Measurements from ENCODE around the gene PER2. TPM values are rescaled to one million over a fixed set of nuclear protein-coding genes. Genes with fewer than 3 reads are reported as not detected.

Gene PER2
- total and polyA plus RNA-seq, 2 of the 4 experiments (the other 2 are of a cell fraction), result 1.7 to 3.2 TPM

DNA sequence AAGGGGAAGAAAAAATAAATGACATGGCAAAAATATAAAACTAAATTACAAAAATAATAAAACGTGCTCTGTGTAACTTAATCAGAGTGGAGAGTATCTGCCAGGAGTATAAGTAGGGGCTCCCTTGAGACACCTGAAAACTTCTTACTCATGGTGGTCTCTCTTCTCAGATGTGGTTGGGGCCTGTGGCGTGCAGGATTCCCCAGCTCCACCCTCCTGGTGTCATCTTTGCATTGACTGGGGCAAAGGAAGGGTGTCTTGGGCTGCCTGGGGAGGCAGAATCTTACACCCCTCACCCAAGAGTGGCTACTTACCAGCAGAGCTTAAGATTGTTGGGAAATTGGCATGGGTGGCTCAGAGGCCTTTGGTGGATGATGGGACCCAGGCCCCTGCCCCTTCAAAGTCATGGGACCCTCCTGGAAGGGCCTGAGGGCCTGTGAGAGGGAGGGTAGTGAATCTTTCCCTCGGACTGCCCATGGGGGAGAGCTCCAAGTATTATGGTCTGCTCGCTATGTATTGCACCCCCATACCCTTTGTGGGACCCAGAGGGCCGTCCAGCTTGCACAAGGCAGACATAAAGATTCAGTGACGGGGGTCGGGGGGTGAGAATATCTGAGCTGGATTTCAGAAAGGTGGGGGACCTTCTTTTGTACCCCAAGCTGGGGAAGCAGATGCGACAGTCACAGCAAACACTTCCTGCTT, 25.0 kb upstream of the PER2 start:
- ATAC-seq (ENCODE audit: low read depth), result no peak
- Histone ChIP-seq H2AK5ac (ENCODE audit: low read depth, low read length) (no peak overlapping the region), H3K27ac (ENCODE audit: insufficient read depth, low read length) (no peak overlapping the region), H2BK15ac (ENCODE audit: low read depth, low read length) (no peak overlapping the region), H4K20me1 (ENCODE audit: insufficient read depth, low read length) (no peaks in the 10 kb centered on the region), H3K9me3 (ENCODE audit: control insufficient read depth, insufficient read depth, low read length) (no peaks in the 10 kb centered on the region), H3K4me2 (ENCODE audit: low read depth, low read length) (no peak overlapping the region), H2BK20ac (ENCODE audit: low read depth, low read length) (no peak overlapping the region), H2BK120ac (ENCODE audit: low read depth, low read length) (no peak overlapping the region), H3K9ac (ENCODE audit: low read depth, low read length) (no peak overlapping the region), H3K36me3 (ENCODE audit: control insufficient read depth, insufficient read depth, low read length) (no peaks in the 10 kb centered on the region), H3K18ac (ENCODE audit: low read depth, low read length) (no peak overlapping the region), H3K79me1 (ENCODE audit: low read depth in 1 of 2, low read length in 2 of 2) (no peaks in the 10 kb centered on the region), H2AK9ac (replicated peaks; ENCODE audit: low read depth, low read length, poor library complexity) (no peak overlapping the region), H3K23ac (ENCODE audit: low read depth, low read length) (no peak overlapping the region), H3K27me3 (ENCODE audit: control insufficient read depth, insufficient read depth, low read length) (peaks cover 16% of the 10 kb centered on the region), H3K4me1 (ENCODE audit: control insufficient read depth, insufficient read depth, low read length) (no peaks in the 10 kb centered on the region), H3K56ac (ENCODE audit: extremely low read depth, insufficient read depth, low read length) (no peak overlapping the region), H3K14ac (replicated peaks; ENCODE audit: low read depth, low read length) (no peak overlapping the region), H3K4me3 (ENCODE audit: insufficient read depth, low read depth, low read length) (no peak overlapping the region), H3K4ac (ENCODE audit: low read depth, low read length) (no peak overlapping the region), H4K8ac (ENCODE audit: low read depth in 2 of 2, low read length in 2 of 2) (no peak overlapping the region), H4K5ac (ENCODE audit: low read depth, low read length) (no peak overlapping the region), H2BK5ac (ENCODE audit: low read depth, low read length, poor library complexity, severe bottlenecking) (no peak overlapping the region), H2AFZ (replicated peaks; ENCODE audit: low read length, poor library complexity) (no peak overlapping the region), H3K9me1 (ENCODE audit: insufficient read depth, low read length) (no peaks in the 10 kb centered on the region), H4K91ac (ENCODE audit: insufficient read depth, low read depth, low read length) (no peak overlapping the region)
- BruUV-seq (replicated peaks), result no TSS peak
- no peak for DNase-seq
- WGBS, 2 experiments (ENCODE audit: extremely low coverage in 2 of 2, insufficient read length in 1 of 2), result no CpG with 5 or more reads among the region's 8 CpGs
- intact Hi-C loops (cut with micrococcal nuclease) (no loop called here), in situ Hi-C loops (cut with MboI; ENCODE audit: low sequenced_read_pairs) (no loop called here), dilution Hi-C loops (cut with HindIII; ENCODE audit: low sequenced_read_pairs, unreplicated experiment) (no loop called here)
- ChIA-PET POLR2A (ENCODE audit: unreplicated experiment) (no interaction called here), CTCF (interaction anchor here (0.6 kb wide), 1 partner anchor 657 kb away, joined by 3 read pairs; no protein-coding TSS in a partner anchor)
- TF ChIP-seq MXI1 (IDR thresholded peaks at IDR 0.05; ENCODE audit: borderline replicate concordance, low read depth, low read length), result no peak
- TF ChIP-seq FOS (IDR thresholded peaks at IDR 0.05; ENCODE audit: low read depth, low read length), result no peak
- no peak for TF ChIP-seq MAFK (IDR thresholded peaks at IDR 0.05; ENCODE audit: low read depth, low read length)
- no peak for TF ChIP-seq BHLHE40 (IDR thresholded peaks at IDR 0.05; ENCODE audit: low read depth, low read length)
- TF ChIP-seq, protein P1, sequence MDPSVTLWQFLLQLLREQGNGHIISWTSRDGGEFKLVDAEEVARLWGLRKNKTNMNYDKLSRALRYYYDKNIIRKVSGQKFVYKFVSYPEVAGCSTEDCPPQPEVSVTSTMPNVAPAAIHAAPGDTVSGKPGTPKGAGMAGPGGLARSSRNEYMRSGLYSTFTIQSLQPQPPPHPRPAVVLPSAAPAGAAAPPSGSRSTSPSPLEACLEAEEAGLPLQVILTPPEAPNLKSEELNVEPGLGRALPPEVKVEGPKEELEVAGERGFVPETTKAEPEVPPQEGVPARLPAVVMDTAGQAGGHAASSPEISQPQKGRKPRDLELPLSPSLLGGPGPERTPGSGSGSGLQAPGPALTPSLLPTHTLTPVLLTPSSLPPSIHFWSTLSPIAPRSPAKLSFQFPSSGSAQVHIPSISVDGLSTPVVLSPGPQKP (IDR thresholded peaks at IDR 0.05; ENCODE audit: borderline replicate concordance, low read depth, low read length), result no peak
- TF ChIP-seq CHD1 (IDR thresholded peaks at IDR 0.05; ENCODE audit: low read depth, low read length), result no peak
- TF ChIP-seq, protein P2, sequence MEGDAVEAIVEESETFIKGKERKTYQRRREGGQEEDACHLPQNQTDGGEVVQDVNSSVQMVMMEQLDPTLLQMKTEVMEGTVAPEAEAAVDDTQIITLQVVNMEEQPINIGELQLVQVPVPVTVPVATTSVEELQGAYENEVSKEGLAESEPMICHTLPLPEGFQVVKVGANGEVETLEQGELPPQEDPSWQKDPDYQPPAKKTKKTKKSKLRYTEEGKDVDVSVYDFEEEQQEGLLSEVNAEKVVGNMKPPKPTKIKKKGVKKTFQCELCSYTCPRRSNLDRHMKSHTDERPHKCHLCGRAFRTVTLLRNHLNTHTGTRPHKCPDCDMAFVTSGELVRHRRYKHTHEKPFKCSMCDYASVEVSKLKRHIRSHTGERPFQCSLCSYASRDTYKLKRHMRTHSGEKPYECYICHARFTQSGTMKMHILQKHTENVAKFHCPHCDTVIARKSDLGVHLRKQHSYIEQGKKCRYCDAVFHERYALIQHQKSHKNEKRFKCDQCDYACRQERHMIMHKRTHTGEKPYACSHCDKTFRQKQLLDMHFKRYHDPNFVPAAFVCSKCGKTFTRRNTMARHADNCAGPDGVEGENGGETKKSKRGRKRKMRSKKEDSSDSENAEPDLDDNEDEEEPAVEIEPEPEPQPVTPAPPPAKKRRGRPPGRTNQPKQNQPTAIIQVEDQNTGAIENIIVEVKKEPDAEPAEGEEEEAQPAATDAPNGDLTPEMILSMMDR (conservative IDR thresholded peaks at IDR 0.05; ENCODE audit: low read depth, low read length), result no peak
- TF ChIP-seq, protein P3, sequence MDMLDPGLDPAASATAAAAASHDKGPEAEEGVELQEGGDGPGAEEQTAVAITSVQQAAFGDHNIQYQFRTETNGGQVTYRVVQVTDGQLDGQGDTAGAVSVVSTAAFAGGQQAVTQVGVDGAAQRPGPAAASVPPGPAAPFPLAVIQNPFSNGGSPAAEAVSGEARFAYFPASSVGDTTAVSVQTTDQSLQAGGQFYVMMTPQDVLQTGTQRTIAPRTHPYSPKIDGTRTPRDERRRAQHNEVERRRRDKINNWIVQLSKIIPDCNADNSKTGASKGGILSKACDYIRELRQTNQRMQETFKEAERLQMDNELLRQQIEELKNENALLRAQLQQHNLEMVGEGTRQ (IDR thresholded peaks at IDR 0.05; ENCODE audit: low read depth, low read length), result no peak
- TF ChIP-seq POLR2A (IDR thresholded peaks at IDR 0.05; ENCODE audit: low read depth, low read length), result no peak
- TF ChIP-seq RAD21 (IDR thresholded peaks at IDR 0.05; ENCODE audit: low read length), result no peak
- TF ChIP-seq CEBPB (IDR thresholded peaks at IDR 0.05; ENCODE audit: low read depth, low read length), result no peak
- no peak for TF ChIP-seq RFX5 (IDR thresholded peaks at IDR 0.05; ENCODE audit: low read depth, low read length)
- TF ChIP-seq RCOR1 (IDR thresholded peaks at IDR 0.05; ENCODE audit: insufficient replicate concordance, low read length), result no peak
- TF ChIP-seq MAZ (IDR thresholded peaks at IDR 0.05; ENCODE audit: borderline replicate concordance, low read depth, low read length), result no peak
- TF ChIP-seq NFE2L2 (IDR thresholded peaks at IDR 0.05; ENCODE audit: low read depth, low read length), result no peak
- TF ChIP-seq SMC3 (IDR thresholded peaks at IDR 0.05; ENCODE audit: low read depth, low read length), result no peak

Measured in IMR-90 (cell line).